NCI-H2029 (cell line): Measurements from ENCODE around the gene SERGEF.
"Not testable (repeated sequence)": the region's sequence is repeated elsewhere in the genome, so short reads cannot be mapped to it uniquely, and the experiment has no call there.

Experiments
- DNase-seq: peaks from one replicate; lab custom pipeline; 2025; lab: John Stamatoyannopoulos, UW

SERGEF gene

GRCh38 chr11:17906436-17906835 lies 106.4 kb downstream of the SERGEF start:
- DNase-seq = peak; percentile 4

- DNase-seq = no peak
Observed at GRCh38 chr11:17905477-17905876, 107.4 kb downstream of the SERGEF start.

GRCh38 chr11:17901481-17901880 lies 111.4 kb downstream of the SERGEF start:
- DNase-seq = no peak

GRCh38 chr11:17898782-17899181 lies 114.1 kb downstream of the SERGEF start:
- DNase-seq = no peak

GRCh38 chr11:17898071-17898470 lies 114.8 kb downstream of the SERGEF start:
- no peak for DNase-seq

GRCh38 chr11:17897495-17897894 lies 115.4 kb downstream of the SERGEF start:
- DNase-seq = no peak

- not testable (repeated sequence) for DNase-seq
Observed at GRCh38 chr11:17896496-17897151, 116.2 kb downstream of the SERGEF start.

- DNase-seq = no peak
Observed at GRCh38 chr11:17894929-17895658, 117.8 kb downstream of the SERGEF start.

GRCh38 chr11:17892409-17892808 lies 120.4 kb downstream of the SERGEF start:
- DNase-seq = no peak

- no peak for DNase-seq
Observed at GRCh38 chr11:17890325-17890724, 122.5 kb downstream of the SERGEF start.

- no peak for DNase-seq
Observed at GRCh38 chr11:17887779-17888178, 125.1 kb downstream of the SERGEF start.

- no peak for DNase-seq
Observed at GRCh38 chr11:17883946-17884345, 128.9 kb downstream of the SERGEF start.

GRCh38 chr11:17883057-17883456 lies 129.8 kb downstream of the SERGEF start:
- no peak for DNase-seq

- DNase-seq = no peak
Observed at GRCh38 chr11:17878743-17879142, 134.1 kb downstream of the SERGEF start.

GRCh38 chr11:17877886-17878285 lies 135.0 kb downstream of the SERGEF start:
- no peak for DNase-seq

GRCh38 chr11:17876827-17877226 lies 136.0 kb downstream of the SERGEF start:
- no peak for DNase-seq

- no peak for DNase-seq
Observed at GRCh38 chr11:17875891-17876290, 137.0 kb downstream of the SERGEF start.

GRCh38 chr11:17873586-17873985 lies 139.3 kb downstream of the SERGEF start:
- DNase-seq = no peak

- DNase-seq = not testable (repeated sequence)
Observed at GRCh38 chr11:17868398-17868797, 144.4 kb downstream of the SERGEF start.

GRCh38 chr11:17867341-17867740 lies 145.5 kb downstream of the SERGEF start:
- no peak for DNase-seq

- DNase-seq = no peak
Observed at GRCh38 chr11:17865765-17866428, 146.9 kb downstream of the SERGEF start.

- DNase-seq = no peak
Observed at GRCh38 chr11:17864478-17864941, 148.3 kb downstream of the SERGEF start.
